ENCODE results near the gene NAA10. TPM values are rescaled to one million over a fixed set of nuclear protein-coding genes. Genes with fewer than 3 reads are reported as not detected.

The NAA10 gene
- total RNA-seq, 1 donor from 2014 or later: 116 TPM

GRCh38 chrX:153925739-153926551 is 8.9 kb downstream of the NAA10 start, which contains the start of gene ARHGAP4:
Gene ARHGAP4, minus strand, starts transcription at chrX:153926264. Its CDS starts 62 bp downstream, at chrX:153926202.
- no peaks in the 10 kb centered on the region for H3K9me3 Mint-ChIP-seq

GRCh38 chrX:153925387-153925738 is 9.5 kb downstream of the NAA10 start:
- H3K9me3 Mint-ChIP-seq: no peaks in the 10 kb centered on the region
- H3K4me1 Mint-ChIP-seq: peaks cover 36% of the 10 kb centered on the region
- no peak for DNase-seq (ENCODE audit: low read depth, low spot score)
- H3K4me3 Mint-ChIP-seq: peak overlapping the region; percentile 44
- no peak overlapping the region for H3K27ac Mint-ChIP-seq (ENCODE audit: unreplicated experiment)
- peaks cover 5% of the 10 kb centered on the region for H3K36me3 Mint-ChIP-seq (ENCODE audit: low read depth)
- peaks cover 6% of the 10 kb centered on the region for H3K27me3 Mint-ChIP-seq (ENCODE audit: low read depth)
- no peak for TF ChIP-seq CTCF (conservative IDR thresholded peaks at IDR 0.05)

More at GRCh38 chrX:153925739-153926551, 8.9 kb downstream of the NAA10 start, which contains the start of gene ARHGAP4:
- peak within 1 kb of the TSS; percentile 91 for H3K4me3 Mint-ChIP-seq
- H3K36me3 Mint-ChIP-seq (ENCODE audit: low read depth): peaks cover 5% of the 10 kb centered on the region
- no peak for DNase-seq (ENCODE audit: low read depth, low spot score)
- peak within 1 kb of the TSS; percentile 12 for H3K27ac Mint-ChIP-seq (ENCODE audit: unreplicated experiment)
- peaks cover 36% of the 10 kb centered on the region for H3K4me1 Mint-ChIP-seq
- TF ChIP-seq CTCF (conservative IDR thresholded peaks at IDR 0.05): no peak
- H3K27me3 Mint-ChIP-seq (ENCODE audit: low read depth): peaks cover 6% of the 10 kb centered on the region

- H3K9me3 Mint-ChIP-seq: no peaks in the 10 kb centered on the region
- peak overlapping the region; percentile 64 for H3K4me3 Mint-ChIP-seq
- H3K36me3 Mint-ChIP-seq (ENCODE audit: low read depth): peaks cover 5% of the 10 kb centered on the region
- TF ChIP-seq CTCF (conservative IDR thresholded peaks at IDR 0.05): peak; percentile 37
- peaks cover 35% of the 10 kb centered on the region for H3K4me1 Mint-ChIP-seq
- DNase-seq (ENCODE audit: low read depth, low spot score): no peak
- H3K27me3 Mint-ChIP-seq (ENCODE audit: low read depth): peaks cover 6% of the 10 kb centered on the region
- no peak overlapping the region for H3K27ac Mint-ChIP-seq (ENCODE audit: unreplicated experiment)
Observed at GRCh38 chrX:153924149-153924861, 10.5 kb downstream of the NAA10 start.

GRCh38 chrX:153922932-153923857 is 11.6 kb downstream of the NAA10 start:
- peak; percentile 30 for TF ChIP-seq CTCF (conservative IDR thresholded peaks at IDR 0.05)
- H3K4me3 Mint-ChIP-seq: peak overlapping the region; percentile 70
- no peaks in the 10 kb centered on the region for H3K36me3 Mint-ChIP-seq (ENCODE audit: low read depth)
- DNase-seq (ENCODE audit: low read depth, low spot score): no peak
- peaks cover 6% of the 10 kb centered on the region for H3K27me3 Mint-ChIP-seq (ENCODE audit: low read depth)
- H3K27ac Mint-ChIP-seq (ENCODE audit: unreplicated experiment): no peak overlapping the region
- H3K9me3 Mint-ChIP-seq: no peaks in the 10 kb centered on the region
- peaks cover 26% of the 10 kb centered on the region for H3K4me1 Mint-ChIP-seq

All from neural crest cell (in vitro differentiated cells).